GM19455 (cell line): ENCODE results near the gene EXOC4.

ENCODE experiments used
- ATAC-seq: cut with Tn5 transposase; IDR thresholded peaks from one replicate; pipeline ENCODE4 v1.9.1; 2021; ENCODE audit not compliant: unreplicated experiment

EXOC4 gene

GRCh38 chr7:133853706-133854276, 600.9 kb downstream of the EXOC4 start:
- ATAC-seq, result peak; percentile 71

GRCh38 chr7:133854739-133855138, 601.9 kb downstream of the EXOC4 start:
- no peak for ATAC-seq

- no peak for ATAC-seq
Measured at GRCh38 chr7:133857376-133858119, 604.7 kb downstream of the EXOC4 start.

- ATAC-seq, result no peak
Measured at GRCh38 chr7:133858311-133858710, 605.4 kb downstream of the EXOC4 start.

GRCh38 chr7:133859231-133859630, 606.4 kb downstream of the EXOC4 start:
- no peak for ATAC-seq

GRCh38 chr7:133859871-133860450, 607.1 kb downstream of the EXOC4 start:
- no peak for ATAC-seq

- ATAC-seq, result no peak
Measured at GRCh38 chr7:133860628-133861335, 607.9 kb downstream of the EXOC4 start.

GRCh38 chr7:133861876-133862275, 609.0 kb downstream of the EXOC4 start:
- ATAC-seq, result no peak

- no peak for ATAC-seq
Measured at GRCh38 chr7:133863362-133864061, 610.6 kb downstream of the EXOC4 start.

- no peak for ATAC-seq
Measured at GRCh38 chr7:133869556-133869955, 616.7 kb downstream of the EXOC4 start.

GRCh38 chr7:133871757-133872156, 618.9 kb downstream of the EXOC4 start:
- no peak for ATAC-seq

GRCh38 chr7:133873187-133873586, 620.3 kb downstream of the EXOC4 start:
- ATAC-seq, result no peak

- no peak for ATAC-seq
Measured at GRCh38 chr7:133873631-133874030, 620.8 kb downstream of the EXOC4 start.

- no peak for ATAC-seq
Measured at GRCh38 chr7:133883591-133883990, 630.7 kb downstream of the EXOC4 start.

- no peak for ATAC-seq
Measured at GRCh38 chr7:133885213-133885612, 632.3 kb downstream of the EXOC4 start.

- ATAC-seq, result no peak
Measured at GRCh38 chr7:133886086-133886485, 633.2 kb downstream of the EXOC4 start.

- ATAC-seq, result no peak
Measured at GRCh38 chr7:133886797-133887196, 633.9 kb downstream of the EXOC4 start.

GRCh38 chr7:133887459-133887858, 634.6 kb downstream of the EXOC4 start:
- ATAC-seq, result no peak

- no peak for ATAC-seq
Measured at GRCh38 chr7:133888061-133888930, 635.4 kb downstream of the EXOC4 start.

GRCh38 chr7:133904776-133905175, 651.9 kb downstream of the EXOC4 start:
- ATAC-seq, result no peak
